ENCODE results near the gene CBL.
"Not testable (repeated sequence)": the region's sequence is repeated elsewhere in the genome, so short reads cannot be mapped to it uniquely, and the experiment has no call there.

Gene CBL

GRCh38 chr11:119218141-119218878 is 12.2 kb downstream of the CBL start:
- DNase-seq, result no peak

- no peak for DNase-seq
Observed at GRCh38 chr11:119222308-119222707, 16.2 kb downstream of the CBL start.

DNA sequence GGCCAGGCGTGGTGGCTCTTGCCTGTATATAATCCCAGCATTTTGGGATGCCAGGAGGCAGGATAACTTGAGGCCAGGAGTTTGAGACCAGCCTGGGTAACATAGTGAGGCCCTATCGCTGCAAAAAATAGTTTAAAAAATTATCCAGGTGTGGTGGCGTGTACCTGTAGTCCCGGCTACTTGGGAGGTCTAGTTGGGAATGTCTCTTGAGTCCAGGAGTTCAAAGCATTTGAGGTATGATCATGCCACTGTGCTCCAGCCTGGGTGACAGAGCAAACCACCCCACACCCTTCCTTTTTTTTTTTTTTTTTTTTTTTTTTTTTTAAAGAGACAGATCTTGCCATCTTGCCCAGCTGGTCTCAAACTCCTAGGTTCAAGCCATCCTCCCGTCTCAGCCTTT is 16.8 kb downstream of the CBL start:
- no peak for DNase-seq

- no peak for DNase-seq
Observed at GRCh38 chr11:119223856-119224255, 17.7 kb downstream of the CBL start.

DNA sequence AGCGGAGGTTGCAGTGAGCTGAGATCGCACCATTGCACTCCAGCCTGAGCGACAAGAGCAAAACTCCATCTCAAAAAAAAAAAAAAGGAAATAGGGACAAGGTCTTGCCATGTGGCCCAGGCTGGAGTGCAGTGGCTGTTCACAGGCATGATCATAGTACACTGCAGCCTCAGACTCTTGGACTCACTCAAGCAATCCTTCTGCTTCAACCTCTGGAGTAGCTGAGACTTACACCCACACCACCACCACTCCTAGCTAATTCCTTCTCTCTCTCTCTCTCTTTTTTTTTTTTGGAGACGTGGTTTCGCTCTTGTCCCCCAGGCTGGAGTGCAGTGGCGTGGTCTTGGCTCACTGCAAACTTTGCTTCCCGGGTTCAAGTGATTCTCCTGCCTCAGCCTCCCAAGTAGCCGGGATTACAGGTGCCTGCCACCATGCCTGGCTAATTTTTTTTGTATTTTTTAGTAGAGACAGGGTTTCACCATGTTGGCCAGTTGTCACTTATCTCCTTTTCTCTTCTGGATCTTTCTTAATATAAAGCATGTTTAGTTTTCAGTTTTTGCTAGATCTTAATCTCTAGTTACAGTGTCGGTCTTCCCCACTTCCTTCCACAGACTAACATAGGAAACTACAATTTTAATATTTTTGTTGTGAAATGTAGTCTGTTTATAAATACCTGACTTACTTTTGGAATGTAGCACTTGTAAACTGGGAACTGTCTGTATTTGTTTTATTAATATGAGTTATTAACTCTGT is 22.6 kb downstream of the CBL start:
- DNase-seq, result not testable (repeated sequence)

DNA sequence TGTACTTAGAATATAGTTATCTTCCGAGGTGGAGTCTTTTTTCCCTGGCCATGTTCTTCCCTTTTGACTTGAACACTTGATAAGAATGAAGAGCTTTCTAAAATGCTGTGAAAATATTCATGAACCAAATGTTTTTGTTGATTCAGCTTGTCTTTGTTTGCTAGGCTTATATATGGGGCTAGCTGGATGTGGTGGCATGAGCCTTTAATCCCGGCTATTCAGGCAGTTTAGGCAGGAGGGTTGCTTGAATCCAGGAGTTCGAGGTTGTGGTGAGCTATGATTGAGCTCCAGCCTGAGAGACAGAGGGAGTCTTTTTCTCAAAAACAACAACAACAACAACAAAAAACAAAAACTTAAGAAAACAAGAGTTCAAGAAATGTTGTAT is 23.1 kb downstream of the CBL start:
- no peak for DNase-seq

- no peak for DNase-seq
Observed at GRCh38 chr11:119229741-119230140, 23.6 kb downstream of the CBL start.

DNA sequence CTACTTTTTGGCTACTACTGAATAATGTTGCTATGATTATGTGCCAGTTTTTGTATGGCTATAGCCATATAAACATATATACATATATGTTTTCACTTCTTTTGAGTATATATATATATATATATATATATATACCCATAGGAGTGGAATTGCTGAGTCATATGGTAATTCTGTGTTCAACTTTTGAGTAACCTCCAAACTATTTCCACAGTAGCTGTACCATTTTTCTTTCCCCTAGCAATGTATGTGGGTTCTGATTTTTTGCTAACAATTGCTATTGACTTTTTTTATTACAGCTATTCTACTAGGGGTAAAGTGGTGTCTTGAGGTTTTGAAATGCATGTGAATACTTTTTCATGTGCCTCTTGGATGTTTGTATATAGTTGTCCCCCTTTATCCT is 30.4 kb downstream of the CBL start:
- no peak for DNase-seq

- no peak for DNase-seq
Observed at GRCh38 chr11:119236891-119237290, 30.8 kb downstream of the CBL start.

DNA sequence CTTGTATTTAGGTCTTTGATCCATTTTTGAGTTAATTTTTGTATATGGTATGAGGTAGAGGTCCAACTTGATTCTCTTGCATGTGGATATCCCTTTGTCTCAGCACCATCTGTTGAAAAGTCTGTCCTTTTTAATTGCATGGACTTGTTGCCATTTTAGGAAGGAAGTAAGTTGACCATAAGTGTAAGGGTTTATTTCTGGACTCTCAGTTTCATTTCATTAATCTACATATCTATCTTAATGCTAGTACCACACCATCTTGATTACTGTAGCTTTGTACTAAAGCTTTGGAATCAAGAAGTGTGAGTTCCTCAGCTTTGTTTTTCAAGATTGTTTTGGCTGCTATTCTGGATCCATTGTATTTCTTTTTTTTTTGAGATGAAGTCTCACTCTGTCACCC is 31.4 kb downstream of the CBL start:
- DNase-seq, result no peak

DNA sequence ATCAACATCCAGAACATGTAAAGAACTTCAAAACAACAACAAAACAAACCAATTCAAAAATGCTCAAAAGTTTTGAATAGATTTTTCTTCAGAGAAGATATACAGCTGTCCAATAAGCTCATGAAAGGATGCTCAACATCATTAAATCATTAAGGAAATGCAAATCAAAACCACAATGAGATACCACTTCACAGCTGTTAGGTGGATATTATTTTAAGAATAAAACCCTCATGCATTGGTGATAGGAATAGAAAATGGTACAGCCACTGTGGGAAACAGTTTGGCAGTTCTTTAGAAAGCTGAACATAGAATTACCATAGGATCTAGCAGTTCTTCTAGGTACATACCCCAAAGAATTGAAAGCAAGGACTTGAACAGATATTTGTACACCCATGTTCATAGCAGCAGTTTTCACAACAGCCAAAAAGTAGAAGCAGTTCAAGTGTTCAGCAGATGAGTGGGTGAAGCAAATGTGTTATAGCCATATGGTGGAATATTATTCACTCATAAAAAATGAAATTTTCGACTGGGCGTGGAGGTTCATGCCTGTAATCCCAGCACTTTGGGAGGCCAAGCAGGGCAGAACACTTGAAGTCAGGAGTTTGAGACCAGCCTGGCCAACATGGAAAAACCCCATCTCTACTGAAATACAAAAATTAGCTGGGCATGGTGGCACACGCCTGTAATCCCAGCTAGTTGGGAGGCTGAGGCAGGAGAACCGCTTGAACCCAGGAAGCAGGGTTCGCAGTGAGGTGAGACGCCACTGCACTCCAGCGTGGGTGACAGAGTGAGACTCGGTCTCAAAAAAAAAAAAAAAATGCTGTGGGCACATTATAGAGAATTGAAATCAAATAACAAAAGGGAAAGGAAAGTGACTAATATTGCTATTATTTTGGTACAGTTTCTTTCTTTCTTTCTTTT is 42.9 kb downstream of the CBL start:
- no peak for DNase-seq

DNA sequence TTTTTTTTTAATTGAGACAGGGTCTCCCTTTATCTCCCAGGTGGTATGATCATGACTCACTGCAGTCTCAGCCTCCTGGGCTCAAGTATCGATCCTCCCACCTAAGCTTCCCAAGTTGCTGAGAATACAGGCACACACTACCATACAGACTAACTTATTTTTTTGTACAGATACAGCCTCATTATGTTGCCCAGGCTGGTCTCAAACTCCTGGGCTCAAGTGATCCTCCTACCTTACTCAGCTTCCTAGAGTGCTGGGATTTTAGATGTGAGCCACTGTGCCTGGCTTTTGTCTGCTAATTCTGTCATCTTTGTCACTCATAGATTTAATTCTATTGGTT is 43.5 kb downstream of the CBL start:
- no peak for DNase-seq

DNA sequence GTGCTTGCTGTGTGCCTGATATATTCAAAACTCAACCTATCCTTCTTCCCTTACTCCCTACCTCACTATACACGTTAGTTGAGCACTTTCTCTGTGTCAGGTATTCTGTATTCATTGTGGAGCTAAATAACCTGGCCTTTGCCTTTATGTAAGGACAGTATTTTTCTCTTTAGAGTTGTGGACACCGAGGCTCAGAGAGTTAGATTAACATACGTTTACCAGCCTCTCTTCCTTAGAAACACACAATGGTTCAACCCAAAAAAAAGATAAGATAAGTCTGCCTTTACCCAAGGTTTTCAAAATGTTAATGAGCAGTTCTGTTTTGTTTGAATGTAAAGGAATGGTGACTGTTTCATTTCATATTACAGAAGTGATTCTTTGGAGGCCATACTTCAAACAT is 45.0 kb downstream of the CBL start:
- no peak for DNase-seq

GRCh38 chr11:119254239-119254638 is 48.1 kb downstream of the CBL start:
- DNase-seq, result no peak

DNA sequence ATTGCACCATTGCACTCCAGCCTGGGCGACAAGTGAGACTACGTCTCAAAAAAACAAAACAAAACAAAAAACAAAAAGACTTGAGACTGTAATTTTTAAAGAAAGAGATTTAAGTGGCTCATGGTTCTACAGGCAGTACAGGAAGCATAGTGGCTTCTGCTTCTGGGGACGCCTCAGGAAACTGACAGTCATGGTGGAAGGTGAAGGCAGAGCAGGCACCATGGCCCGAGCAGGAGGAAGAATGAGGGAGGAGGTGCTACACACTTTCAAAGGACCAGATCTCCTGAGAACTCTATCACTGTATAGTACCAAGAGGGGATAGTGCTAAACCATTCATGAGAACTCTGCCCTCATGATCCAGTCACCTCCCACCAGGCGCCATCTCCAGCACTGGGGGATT is 52.0 kb downstream of the CBL start:
- DNase-seq, result no peak

- DNase-seq, result no peak
Observed at GRCh38 chr11:119258983-119259382, 52.8 kb downstream of the CBL start.

- no peak for DNase-seq
Observed at GRCh38 chr11:119262668-119263351, 56.7 kb downstream of the CBL start.

- DNase-seq, result no peak
Observed at GRCh38 chr11:119263352-119263940, 57.3 kb downstream of the CBL start.

DNA sequence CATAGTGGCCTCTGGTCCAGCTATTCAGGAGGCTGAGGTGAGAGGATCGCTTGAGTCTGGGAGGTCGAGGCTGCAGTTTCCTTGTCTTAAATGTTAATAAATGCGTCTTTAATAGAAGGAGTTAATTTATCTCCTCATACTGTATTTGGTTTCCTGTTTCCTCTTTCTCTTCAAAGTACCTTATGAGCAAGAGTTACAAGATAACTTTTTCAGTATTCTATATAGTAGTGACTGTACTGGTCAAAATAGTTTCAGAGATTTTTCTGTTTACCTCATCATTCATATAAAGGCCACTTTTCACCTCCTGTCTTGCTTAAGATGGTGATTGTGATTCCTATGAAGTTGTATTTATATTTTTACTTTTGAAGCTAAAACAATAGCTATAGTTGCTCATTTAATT is 59.9 kb downstream of the CBL start:
- DNase-seq, result no peak

DNA sequence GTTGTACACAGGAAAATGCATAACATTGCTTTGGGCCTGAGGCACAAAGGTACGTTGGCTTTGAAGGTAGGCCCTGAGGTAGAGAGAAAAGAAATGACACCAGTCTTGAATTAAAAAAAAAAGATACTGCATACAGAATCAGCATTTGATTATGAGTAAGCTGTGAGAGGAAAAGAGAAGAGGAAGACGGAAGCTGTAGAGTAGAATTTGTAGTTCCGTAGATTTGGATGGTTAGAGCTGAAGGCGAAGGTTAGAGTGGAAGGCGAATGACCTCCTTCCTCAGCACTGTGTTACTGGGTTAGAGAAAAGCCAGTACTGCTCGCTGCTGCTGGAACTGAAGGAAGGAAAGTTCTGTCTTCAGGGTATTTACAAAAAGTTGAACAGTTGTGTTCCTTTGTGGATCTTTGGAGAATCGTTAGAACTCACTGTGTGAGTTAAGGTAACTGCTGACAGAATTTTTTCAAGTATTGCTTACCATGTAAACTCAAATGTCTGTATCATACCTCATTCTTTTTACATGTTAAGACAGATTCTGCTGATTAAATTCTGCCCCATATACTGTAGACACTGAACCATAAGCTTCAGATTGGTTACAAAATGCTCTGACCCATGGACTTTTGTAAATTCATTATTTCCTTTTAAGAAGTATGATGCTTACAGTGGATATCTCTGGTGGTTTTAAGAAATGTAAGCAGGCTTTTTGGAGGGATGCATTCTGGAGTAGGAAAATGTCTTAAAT is 60.5 kb downstream of the CBL start:
- no peak for DNase-seq

- no peak for DNase-seq
Observed at GRCh38 chr11:119267645-119268044, 61.5 kb downstream of the CBL start.

GRCh38 chr11:119273721-119274120 is 67.6 kb downstream of the CBL start:
- DNase-seq, result no peak
